ENCODE measurements around the gene SRR. TPM values are rescaled to one million over a fixed set of nuclear protein-coding genes. Genes with fewer than 3 reads are reported as not detected.

Gene SRR
- total RNA-seq, 1 experiment from 2014 or later: 11.8 TPM

- POLR2A ChIA-PET: no interaction called here
Observed at GRCh38 chr17:2279707-2280106, 24.0 kb upstream of the SRR start.

DNA sequence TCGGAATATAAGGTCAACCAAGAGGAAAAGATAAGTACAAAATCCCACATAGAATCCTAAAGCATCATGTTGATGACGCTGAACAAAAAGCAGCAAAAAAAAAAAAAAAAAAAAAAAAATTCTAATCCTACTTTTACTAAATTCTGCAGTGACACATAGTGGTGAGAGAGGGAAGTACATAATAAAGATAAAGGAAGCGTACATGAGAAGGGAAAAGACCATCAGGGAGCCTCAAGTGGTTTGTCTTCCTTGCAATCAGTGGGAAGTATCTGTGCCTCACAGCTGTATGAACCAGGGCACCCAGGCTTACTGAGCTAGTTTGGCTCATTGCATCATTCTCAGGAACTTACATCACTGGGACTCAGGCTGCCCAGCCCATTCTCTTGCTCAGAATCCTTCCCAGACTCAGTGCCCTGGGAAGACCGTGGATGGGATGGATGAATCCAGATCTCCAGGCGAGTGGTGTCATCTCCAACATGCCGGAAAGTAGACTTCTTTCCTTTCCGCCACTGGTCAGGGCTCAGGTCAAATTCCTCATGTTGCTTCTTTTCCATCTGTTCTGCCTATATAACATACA is 21.4 kb upstream of the SRR start:
- no peak for DNase-seq (ENCODE audit: low read depth, low spot score)
- H3K27me3 ChIP-seq (ENCODE audit: control insufficient read depth, insufficient read depth, low read length): no peaks in the 10 kb centered on the region
- no peaks in the 10 kb centered on the region for H3K9me3 ChIP-seq (ENCODE audit: control insufficient read depth, insufficient read depth, low read depth, low read length)
- no TSS peak for BruUV-seq (replicated peaks)
- H3K36me3 ChIP-seq (ENCODE audit: control insufficient read depth, insufficient read depth, low read length): peaks cover 15% of the 10 kb centered on the region
- H3K4me1 ChIP-seq (ENCODE audit: control insufficient read depth, insufficient read depth, low read length): no peaks in the 10 kb centered on the region
- CTCF ChIA-PET: interaction anchor here (0.7 kb wide), 1 partner anchor 34 kb away, joined by 12 read pairs; no protein-coding TSS in a partner anchor
- POLR2A ChIA-PET: interaction anchor here (0.6 kb wide), 1 partner anchor 42 kb away, joined by 3 read pairs; no protein-coding TSS in a partner anchor
- H3K27ac ChIP-seq (ENCODE audit: low read length): no peak overlapping the region
- ATAC-seq: peak; percentile 65
- TF ChIP-seq CTCF (IDR thresholded peaks at IDR 0.05): peak; percentile 71
- no peak for TF ChIP-seq TCF7L2 (IDR thresholded peaks at IDR 0.05; ENCODE audit: low read depth, low read length)
- no peak overlapping the region for H3K4me3 ChIP-seq (ENCODE audit: low read depth in 2 of 2, low read length in 2 of 2)
- intact Hi-C loops (cut with micrococcal nuclease; ENCODE audit: unreplicated experiment) (no loop called here), in situ Hi-C loops (cut with HindIII; ENCODE audit: low pct_unique_long_range_greater_than_20kb, low sequenced_read_pairs) (no loop called here)

More at GRCh38 chr17:2279707-2280106, 24.0 kb upstream of the SRR start:
- CTCF ChIA-PET: no interaction called here
- Histone ChIP-seq H3K36me3 (ENCODE audit: control insufficient read depth, insufficient read depth, low read length) (peaks cover 13% of the 10 kb centered on the region), H3K4me3 (ENCODE audit: low read depth in 2 of 2, low read length in 2 of 2) (no peak overlapping the region), H3K4me1 (ENCODE audit: control insufficient read depth, insufficient read depth, low read length) (no peaks in the 10 kb centered on the region), H3K9me3 (ENCODE audit: control insufficient read depth, insufficient read depth, low read depth, low read length) (no peaks in the 10 kb centered on the region), H3K27me3 (ENCODE audit: control insufficient read depth, insufficient read depth, low read length) (no peaks in the 10 kb centered on the region), H3K27ac (ENCODE audit: low read length) (no peak overlapping the region)
- DNase-seq (ENCODE audit: low read depth, low spot score) (no peak), ATAC-seq (no peak)
- BruUV-seq (replicated peaks): no TSS peak
- in situ Hi-C loops (cut with HindIII; ENCODE audit: low pct_unique_long_range_greater_than_20kb, low sequenced_read_pairs) (no loop called here), intact Hi-C loops (cut with micrococcal nuclease; ENCODE audit: unreplicated experiment) (no loop called here)
- TF ChIP-seq, protein P1, sequence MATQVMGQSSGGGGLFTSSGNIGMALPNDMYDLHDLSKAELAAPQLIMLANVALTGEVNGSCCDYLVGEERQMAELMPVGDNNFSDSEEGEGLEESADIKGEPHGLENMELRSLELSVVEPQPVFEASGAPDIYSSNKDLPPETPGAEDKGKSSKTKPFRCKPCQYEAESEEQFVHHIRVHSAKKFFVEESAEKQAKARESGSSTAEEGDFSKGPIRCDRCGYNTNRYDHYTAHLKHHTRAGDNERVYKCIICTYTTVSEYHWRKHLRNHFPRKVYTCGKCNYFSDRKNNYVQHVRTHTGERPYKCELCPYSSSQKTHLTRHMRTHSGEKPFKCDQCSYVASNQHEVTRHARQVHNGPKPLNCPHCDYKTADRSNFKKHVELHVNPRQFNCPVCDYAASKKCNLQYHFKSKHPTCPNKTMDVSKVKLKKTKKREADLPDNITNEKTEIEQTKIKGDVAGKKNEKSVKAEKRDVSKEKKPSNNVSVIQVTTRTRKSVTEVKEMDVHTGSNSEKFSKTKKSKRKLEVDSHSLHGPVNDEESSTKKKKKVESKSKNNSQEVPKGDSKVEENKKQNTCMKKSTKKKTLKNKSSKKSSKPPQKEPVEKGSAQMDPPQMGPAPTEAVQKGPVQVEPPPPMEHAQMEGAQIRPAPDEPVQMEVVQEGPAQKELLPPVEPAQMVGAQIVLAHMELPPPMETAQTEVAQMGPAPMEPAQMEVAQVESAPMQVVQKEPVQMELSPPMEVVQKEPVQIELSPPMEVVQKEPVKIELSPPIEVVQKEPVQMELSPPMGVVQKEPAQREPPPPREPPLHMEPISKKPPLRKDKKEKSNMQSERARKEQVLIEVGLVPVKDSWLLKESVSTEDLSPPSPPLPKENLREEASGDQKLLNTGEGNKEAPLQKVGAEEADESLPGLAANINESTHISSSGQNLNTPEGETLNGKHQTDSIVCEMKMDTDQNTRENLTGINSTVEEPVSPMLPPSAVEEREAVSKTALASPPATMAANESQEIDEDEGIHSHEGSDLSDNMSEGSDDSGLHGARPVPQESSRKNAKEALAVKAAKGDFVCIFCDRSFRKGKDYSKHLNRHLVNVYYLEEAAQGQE (IDR thresholded peaks at IDR 0.05; ENCODE audit: insufficient read depth in 1 of 2, low read depth in 2 of 2, low read length in 1 of 2): no peak
- no peak for TF ChIP-seq TCF7L2 (IDR thresholded peaks at IDR 0.05; ENCODE audit: low read depth, low read length)
- no peak for TF ChIP-seq POLR2AphosphoS5 (IDR thresholded peaks at IDR 0.05; ENCODE audit: low read depth, low read length)
- no peak for TF ChIP-seq CTCF (IDR thresholded peaks at IDR 0.05)
- no peak for TF ChIP-seq SIN3A (IDR thresholded peaks at IDR 0.05; ENCODE audit: borderline replicate concordance, insufficient read depth, low read depth, low read length)
